GM23338 (cell line): ENCODE data around the gene CDH4. TPM values are rescaled to one million over a fixed set of nuclear protein-coding genes. Genes with fewer than 3 reads are reported as not detected.

ENCODE experiments used
- ATAC-seq: fragments of 200-7000 bp; cut with Tn5 transposase; 3 replicates; pipeline ENCODE4 v1.9.1; 2020
- DNase-seq: peaks from one replicate; pipeline ENCODE4 v3.0.0-alpha.2; 2015; ENCODE audit warnings: low spot score
- H2AFZ ChIP-seq: fragments of 200-600 bp; sonication (generic); 2 replicates; pipeline ENCODE4 v1.8.0; 2016; ENCODE audit warnings: antibody characterized with exemption, mild to moderate bottlenecking, moderate library complexity
- H3F3A ChIP-seq: fragments of 200-600 bp; sonication (generic); replicated peaks from 2 replicates; pipeline ENCODE4 v1.8.0; 2017; ENCODE audit warnings: antibody characterized with exemption, mixed run types, low read depth
- H3K27ac ChIP-seq: fragments of 200-600 bp; sonication (generic); 2 replicates; pipeline ENCODE4 v1.6.1; 2016; ENCODE audit warnings: low read depth
- H3K27me3 ChIP-seq: fragments of 200-600 bp; sonication (generic); 2 replicates; pipeline ENCODE4 v1.8.0; 2016; ENCODE audit warnings: mild to moderate bottlenecking, mixed run types, moderate library complexity; ENCODE audit not compliant: insufficient read depth
- H3K36me3 ChIP-seq: fragments of 200-600 bp; sonication (generic); 2 replicates; pipeline ENCODE4 v1.8.0; 2016; ENCODE audit warnings: mild to moderate bottlenecking; ENCODE audit not compliant: insufficient read depth
- H3K4me1 ChIP-seq: fragments of 200-600 bp; sonication (generic); 2 replicates; pipeline ENCODE4 v1.8.0; 2016; ENCODE audit warnings: mild to moderate bottlenecking, moderate library complexity; ENCODE audit not compliant: insufficient read depth
- H3K4me2 ChIP-seq: fragments of 200-600 bp; sonication (generic); 2 replicates; pipeline ENCODE4 v1.7.1; 2017; ENCODE audit warnings: mixed run types
- H3K4me3 ChIP-seq: fragments of 200-600 bp; sonication (generic); 2 replicates; pipeline ENCODE4 v1.6.1; 2016; ENCODE audit warnings: mixed run types
- H3K79me2 ChIP-seq: fragments of 200-600 bp; sonication (generic); replicated peaks from 2 replicates; pipeline ENCODE4 v1.8.0; 2017; ENCODE audit warnings: mild to moderate bottlenecking; ENCODE audit not compliant: insufficient read depth
- H3K9me2 ChIP-seq: fragments of 200-600 bp; sonication (generic); 2 replicates; pipeline ENCODE4 v1.8.0; 2017; ENCODE audit not compliant: insufficient read depth
- H4K20me1 ChIP-seq: fragments of 200-600 bp; sonication (generic); replicated peaks from 2 replicates; pipeline ENCODE4 v1.8.0; 2017; ENCODE audit warnings: mild to moderate bottlenecking; ENCODE audit not compliant: insufficient read depth
- H3K27ac Mint-ChIP-seq: 2 replicates; pipeline ENCODE4 v1.8.0; 2020; ENCODE audit warnings: inconsistent platforms, mild to moderate bottlenecking, moderate library complexity, mixed read lengths
- H3K27me3 Mint-ChIP-seq: 3 replicates; pipeline ENCODE4 v1.8.0; 2022; ENCODE audit warnings: low read depth, mild to moderate bottlenecking, moderate library complexity, mixed read lengths, inconsistent platforms; ENCODE audit not compliant: insufficient read depth, poor library complexity
- H3K36me3 Mint-ChIP-seq: 3 replicates; pipeline ENCODE4 v1.8.0; 2021; ENCODE audit warnings: low read depth, mild to moderate bottlenecking, inconsistent platforms, moderate library complexity, mixed read lengths
- H3K4me1 Mint-ChIP-seq: 3 replicates; pipeline ENCODE4 v1.8.0; 2020; ENCODE audit warnings: mild to moderate bottlenecking, inconsistent platforms, mixed read lengths
- H3K4me3 Mint-ChIP-seq: 3 replicates; pipeline ENCODE4 v1.8.0; 2021; ENCODE audit warnings: moderate library complexity, mild to moderate bottlenecking, inconsistent platforms, mixed read lengths
- H3K9me3 Mint-ChIP-seq: 3 replicates; pipeline ENCODE4 v1.8.0; 2020; ENCODE audit warnings: moderate library complexity, mild to moderate bottlenecking, inconsistent platforms, mixed read lengths
- CTCF ChIP-seq, 2 experiments: fragments of 200-600 bp in 1 of 2; sonication (generic) in 1 of 2; conservative IDR thresholded peaks; 2 replicates each; pipeline versions ENCODE4 v1.5.1 to v1.6.1; 2016 to 2017; ENCODE audit warnings: antibody characterized with exemption in 2 of 2, low read depth in 2 of 2, mild to moderate bottlenecking in 2 of 2, moderate library complexity in 1 of 2
- ETS1 ChIP-seq: IDR thresholded peaks from 2 replicates; pipeline ENCODE4 v1.6.1; 2016; ENCODE audit warnings: antibody characterized with exemption
- EZH2 ChIP-seq: fragments of 200-600 bp; sonication (generic); IDR thresholded peaks from one replicate; pipeline ENCODE4 v1.8.0; 2017; ENCODE audit warnings: antibody characterized with exemption, mild to moderate bottlenecking, low read depth; ENCODE audit not compliant: unreplicated experiment
- EZH2phosphoT487 ChIP-seq: fragments of 200-600 bp; sonication (generic); IDR thresholded peaks from one replicate; pipeline ENCODE4 v1.8.1; 2018; ENCODE audit warnings: antibody characterized with exemption; ENCODE audit not compliant: unreplicated experiment
- JUNB ChIP-seq: IDR thresholded peaks from one replicate; pipeline ENCODE4 v1.6.1; 2016; ENCODE audit warnings: antibody characterized with exemption; ENCODE audit not compliant: unreplicated experiment
- NANOG ChIP-seq: IDR thresholded peaks from 2 replicates; pipeline ENCODE4 v1.6.1; 2016; ENCODE audit warnings: antibody characterized with exemption, borderline replicate concordance
- REST ChIP-seq: IDR thresholded peaks from one replicate; pipeline ENCODE4 v1.6.1; 2018; ENCODE audit warnings: antibody characterized with exemption; ENCODE audit not compliant: unreplicated experiment
- STAT1 ChIP-seq: IDR thresholded peaks from one replicate; pipeline ENCODE4 v1.6.1; 2016; ENCODE audit warnings: antibody characterized with exemption; ENCODE audit not compliant: unreplicated experiment
- ZNF114 ChIP-seq: fragments of 250-450 bp; sonication (Bioruptor Pico); IDR thresholded peaks from 2 replicates; pipeline ENCODE4 v1.5.0; 2020; ENCODE audit warnings: mild to moderate bottlenecking, moderate library complexity
- ZNF462 ChIP-seq: fragments of 250-450 bp; sonication (Bioruptor Pico); IDR thresholded peaks from 2 replicates; pipeline ENCODE4 v1.5.0; 2020; ENCODE audit warnings: mild to moderate bottlenecking, moderate library complexity
- polyA plus RNA-seq: library from polyadenylated mRNA; unstranded; fragments of >200 nt; fragmentation: Nextera tagmentation; extraction: Ambion mirVana; gene quantifications from 2 replicates; pipeline ENCODE4 v1.2.1, GENCODE V29; 2016
- total RNA-seq: library from RNA; depleted of rRNA; stranded (reverse); fragments of >200 nt; shearing (Covaris generic); gene quantifications from 2 replicates; pipeline ENCODE4 v1.2.3, GENCODE V29; 2014

The CDH4 gene
- total and polyA plus RNA-seq, 2 experiments from 2014 or later: 1.2 to 4.2 TPM

- TF ChIP-seq NANOG (no peak), ZNF462 (CRISPR knock-in tag) (no peak), JUNB (no peak), CTCF (conservative IDR thresholded peaks at IDR 0.05; ENCODE audit: low read depth in 2 of 2) (no peak), EZH2phosphoT487 (no peak), REST (no peak), ZNF114 (CRISPR knock-in tag) (no peak), ETS1 (no peak), EZH2 (no peak), STAT1 (no peak)
- Histone ChIP-seq H3K27ac (no peak overlapping the region), H3K4me2 (no peak overlapping the region), H2AFZ (no peak overlapping the region), H3K4me3 (no peak overlapping the region), H3K36me3 (no peaks in the 10 kb centered on the region), H3F3A (no peaks in the 10 kb centered on the region), H3K79me2 (no peaks in the 10 kb centered on the region), H4K20me1 (no peaks in the 10 kb centered on the region), H3K4me1 (no peaks in the 10 kb centered on the region), H3K9me2 (no peaks in the 10 kb centered on the region), H3K27me3 (0 out of 2 replicates have a peak, but pooled peaks cover 3% of the 10 kb centered on the region)
- Mint-ChIP-seq H3K27me3 (peaks cover 9% of the 10 kb centered on the region), H3K4me1 (peaks cover 40% of the 10 kb centered on the region), H3K9me3 (no peaks in the 10 kb centered on the region), H3K36me3 (no peaks in the 10 kb centered on the region), H3K4me3 (no peak overlapping the region), H3K27ac (no peak overlapping the region)
- DNase-seq: no peak
- ATAC-seq: peak; percentile 33
Measured at GRCh38 chr20:61508301-61509096, 256.4 kb downstream of the CDH4 start.
